KMS-11 (cell line): ENCODE measurements around the gene HTR3E.
A peak's percentile ranks its signal among the peaks of the same experiment; 100 is the strongest.

ENCODE experiments used
- H2AFZ ChIP-seq: fragments of 200-600 bp; sonication (generic); 2 replicates; pipeline ENCODE4 v1.6.1; 2016; ENCODE audit warnings: antibody characterized with exemption, mixed run types, low read depth
- H3K27ac ChIP-seq: fragments of 200-600 bp; sonication (generic); 2 replicates; pipeline ENCODE4 v1.6.1; 2016; ENCODE audit warnings: mild to moderate bottlenecking, mixed run types
- H3K27me3 ChIP-seq: fragments of 200-600 bp; sonication (generic); 2 replicates; pipeline ENCODE4 v1.6.1; 2017; ENCODE audit warnings: mild to moderate bottlenecking, low read depth, mixed run types, moderate library complexity; ENCODE audit not compliant: insufficient read depth
- H3K36me3 ChIP-seq: fragments of 200-600 bp; sonication (generic); 2 replicates; pipeline ENCODE4 v1.6.1; 2017; ENCODE audit warnings: mild to moderate bottlenecking, mixed run types; ENCODE audit not compliant: insufficient read depth
- H3K4me1 ChIP-seq: fragments of 200-600 bp; sonication (generic); 2 replicates; pipeline ENCODE4 v1.6.1; 2016; ENCODE audit warnings: mild to moderate bottlenecking, low read depth, mixed run types; ENCODE audit not compliant: poor library complexity, severe bottlenecking
- H3K4me2 ChIP-seq: fragments of 200-600 bp; sonication (generic); 2 replicates; pipeline ENCODE4 v1.7.0; 2016; ENCODE audit warnings: mild to moderate bottlenecking, mixed run types
- H3K4me3 ChIP-seq: fragments of 200-600 bp; sonication (generic); IDR thresholded peaks from 2 replicates; pipeline ENCODE4 v1.6.1; 2017; ENCODE audit warnings: low read depth, low read length, mixed read lengths; ENCODE audit not compliant: insufficient read depth
- H3K79me2 ChIP-seq: fragments of 200-600 bp; sonication (generic); 2 replicates; pipeline ENCODE4 v1.6.1; 2016; ENCODE audit warnings: low read depth, mixed run types; ENCODE audit not compliant: insufficient read depth
- H3K9ac ChIP-seq: fragments of 200-600 bp; sonication (generic); 2 replicates; pipeline ENCODE4 v1.6.1; 2016; ENCODE audit warnings: mild to moderate bottlenecking, mixed run types
- H4K20me1 ChIP-seq: fragments of 200-600 bp; sonication (generic); 2 replicates; pipeline ENCODE4 v1.6.1; 2016; ENCODE audit warnings: mild to moderate bottlenecking, mixed run types; ENCODE audit not compliant: insufficient read depth
- CTCF ChIP-seq: fragments of 200-600 bp; sonication (generic); conservative IDR thresholded peaks from 2 replicates; pipeline ENCODE4 v1.6.1; 2017; ENCODE audit warnings: low read depth, mild to moderate bottlenecking, antibody characterized with exemption, low read length, moderate library complexity, mixed read lengths

HTR3E gene

GRCh38 chr3:184081116-184081830, 15.6 kb upstream of the HTR3E start:
- Histone ChIP-seq H3K36me3 (no peaks in the 10 kb centered on the region), H2AFZ (no peak overlapping the region), H3K4me1 (peaks cover 9% of the 10 kb centered on the region), H4K20me1 (no peaks in the 10 kb centered on the region), H3K4me3 (no peak overlapping the region), H3K9ac (no peak overlapping the region), H3K27me3 (no peaks in the 10 kb centered on the region), H3K27ac (no peak overlapping the region), H3K79me2 (no peaks in the 10 kb centered on the region), H3K4me2 (no peak overlapping the region)
- no peak for TF ChIP-seq CTCF

- H3K4me3 ChIP-seq = no peak overlapping the region
- no peak overlapping the region for H3K27ac ChIP-seq
- no peaks in the 10 kb centered on the region for H3K36me3 ChIP-seq
- no peak overlapping the region for H3K4me2 ChIP-seq
- no peak for TF ChIP-seq CTCF
- no peaks in the 10 kb centered on the region for H3K79me2 ChIP-seq
- peaks cover 9% of the 10 kb centered on the region for H3K4me1 ChIP-seq
- H3K9ac ChIP-seq = no peak overlapping the region
- no peaks in the 10 kb centered on the region for H3K27me3 ChIP-seq
- no peak overlapping the region for H2AFZ ChIP-seq
- no peaks in the 10 kb centered on the region for H4K20me1 ChIP-seq
Observed at GRCh38 chr3:184082034-184082433, 14.8 kb upstream of the HTR3E start.

- H3K9ac ChIP-seq = no peak overlapping the region
- TF ChIP-seq CTCF = no peak
- no peaks in the 10 kb centered on the region for H3K27me3 ChIP-seq
- H2AFZ ChIP-seq = no peak overlapping the region
- no peak overlapping the region for H3K4me2 ChIP-seq
- H3K79me2 ChIP-seq = no peaks in the 10 kb centered on the region
- H3K36me3 ChIP-seq = no peaks in the 10 kb centered on the region
- H3K27ac ChIP-seq = no peak overlapping the region
- no peak overlapping the region for H3K4me3 ChIP-seq
- H4K20me1 ChIP-seq = no peaks in the 10 kb centered on the region
- H3K4me1 ChIP-seq = peaks cover 9% of the 10 kb centered on the region
Observed at GRCh38 chr3:184082465-184082864, 14.4 kb upstream of the HTR3E start.

GRCh38 chr3:184085389-184085852, 11.4 kb upstream of the HTR3E start:
- no peak for TF ChIP-seq CTCF
- Histone ChIP-seq H3K4me2 (no peak overlapping the region), H3K27me3 (no peaks in the 10 kb centered on the region), H3K36me3 (no peaks in the 10 kb centered on the region), H3K4me1 (peaks cover 9% of the 10 kb centered on the region), H4K20me1 (no peaks in the 10 kb centered on the region), H3K9ac (no peak overlapping the region), H3K79me2 (no peaks in the 10 kb centered on the region), H3K27ac (no peak overlapping the region), H3K4me3 (no peak overlapping the region), H2AFZ (peak overlapping the region; percentile 18; the same call in 1 of the 2 replicates)
